GM18861 (cell line): ENCODE data around the gene CBX6.
"Not testable (repeated sequence)": the region's sequence is repeated elsewhere in the genome, so short reads cannot be mapped to it uniquely, and the experiment has no call there.

ENCODE experiments used
- ATAC-seq: cut with Tn5 transposase; IDR thresholded peaks from one replicate; pipeline ENCODE4 v1.9.1; 2021; ENCODE audit not compliant: unreplicated experiment

Gene CBX6

GRCh38 chr22:38861170-38861876 is 10.7 kb downstream of the CBX6 start:
- no peak for ATAC-seq

- ATAC-seq = no peak
Observed at GRCh38 chr22:38860283-38861169, 11.5 kb downstream of the CBX6 start.

DNA sequence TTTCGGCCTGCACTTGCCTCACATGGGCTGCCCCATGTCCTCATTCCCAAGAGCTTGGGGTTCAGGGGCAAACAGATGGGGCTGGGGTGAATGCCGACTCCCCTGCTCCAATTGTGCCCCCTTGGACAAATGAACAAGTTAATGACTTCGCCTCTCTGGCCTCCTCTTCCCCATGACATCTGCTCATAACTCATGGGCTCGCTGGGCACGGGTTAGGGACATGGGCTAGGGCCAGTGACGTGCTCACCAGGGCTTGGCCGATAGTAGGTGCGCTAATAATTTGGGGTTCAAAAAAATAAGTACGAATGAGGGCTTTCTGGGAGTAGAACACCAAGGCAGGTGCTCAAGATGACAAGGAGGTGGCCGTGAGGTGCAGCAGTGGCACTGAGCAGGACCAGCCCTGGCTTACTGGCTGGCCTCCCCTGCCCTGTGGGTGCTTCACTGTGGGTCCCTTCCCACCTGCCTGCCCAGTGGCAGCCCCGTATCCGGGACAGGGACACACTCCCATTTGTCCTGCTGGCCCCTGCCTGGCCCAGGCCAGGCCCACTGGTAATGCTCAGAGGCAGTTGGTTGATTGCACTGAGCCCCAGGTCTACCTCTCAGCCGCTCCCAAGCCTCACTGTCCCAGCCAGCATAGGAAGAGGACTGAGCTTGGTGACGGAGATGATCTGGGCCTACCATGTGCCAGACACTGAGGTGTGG is 12.3 kb downstream of the CBX6 start:
- ATAC-seq = no peak

DNA sequence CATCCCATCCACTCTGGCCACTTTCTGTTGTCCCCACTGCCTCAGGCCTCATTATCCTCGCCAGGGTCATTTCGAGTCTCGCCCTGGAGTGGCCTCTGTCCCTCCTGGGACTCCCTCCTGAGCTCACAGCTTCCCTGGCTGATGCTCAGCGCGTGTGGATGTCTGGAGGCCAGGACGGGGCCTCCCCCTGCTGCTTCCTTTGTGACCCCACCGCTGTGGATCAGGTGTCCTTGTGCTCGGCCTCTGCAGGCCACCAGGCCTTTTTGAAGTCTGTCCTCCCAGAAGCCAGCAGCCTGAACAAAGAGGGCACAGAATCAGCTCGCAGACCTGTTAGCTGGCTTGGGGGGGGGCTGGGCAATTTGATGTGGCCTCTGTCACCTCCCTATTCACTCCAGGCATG is 13.5 kb downstream of the CBX6 start:
- no peak for ATAC-seq

- ATAC-seq = not testable (repeated sequence)
Observed at GRCh38 chr22:38854476-38854875, 17.5 kb downstream of the CBX6 start.

GRCh38 chr22:38853883-38854282 is 18.1 kb downstream of the CBX6 start:
- not testable (repeated sequence) for ATAC-seq

- no peak for ATAC-seq
Observed at GRCh38 chr22:38853196-38853651, 18.8 kb downstream of the CBX6 start.

DNA sequence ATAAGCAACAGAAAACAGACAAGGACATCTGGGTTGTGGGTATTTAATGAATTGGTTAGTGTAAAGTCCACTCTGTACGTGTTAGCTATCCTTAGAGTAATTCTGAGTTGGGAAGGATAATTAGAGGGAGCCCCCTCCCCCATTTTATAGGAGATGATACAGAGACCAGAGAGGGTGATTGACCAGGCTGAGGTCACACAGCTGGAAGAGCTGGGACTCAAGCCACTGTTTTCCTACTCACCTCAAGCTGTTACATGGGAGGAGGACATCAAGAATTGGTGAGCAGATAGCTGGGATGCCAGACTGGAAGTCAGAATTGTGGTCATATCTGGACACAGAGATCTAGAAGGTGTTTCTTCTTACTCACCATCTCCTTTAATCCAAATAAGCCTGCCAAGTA is 19.5 kb downstream of the CBX6 start:
- no peak for ATAC-seq

GRCh38 chr22:38850941-38851849 is 20.8 kb downstream of the CBX6 start:
- ATAC-seq = no peak

GRCh38 chr22:38850399-38850798 is 21.6 kb downstream of the CBX6 start:
- ATAC-seq = no peak

GRCh38 chr22:38849811-38850210 is 22.2 kb downstream of the CBX6 start:
- ATAC-seq = no peak

- ATAC-seq = no peak
Observed at GRCh38 chr22:38846412-38846811, 25.6 kb downstream of the CBX6 start.

- no peak for ATAC-seq
Observed at GRCh38 chr22:38845004-38845740, 26.8 kb downstream of the CBX6 start.

DNA sequence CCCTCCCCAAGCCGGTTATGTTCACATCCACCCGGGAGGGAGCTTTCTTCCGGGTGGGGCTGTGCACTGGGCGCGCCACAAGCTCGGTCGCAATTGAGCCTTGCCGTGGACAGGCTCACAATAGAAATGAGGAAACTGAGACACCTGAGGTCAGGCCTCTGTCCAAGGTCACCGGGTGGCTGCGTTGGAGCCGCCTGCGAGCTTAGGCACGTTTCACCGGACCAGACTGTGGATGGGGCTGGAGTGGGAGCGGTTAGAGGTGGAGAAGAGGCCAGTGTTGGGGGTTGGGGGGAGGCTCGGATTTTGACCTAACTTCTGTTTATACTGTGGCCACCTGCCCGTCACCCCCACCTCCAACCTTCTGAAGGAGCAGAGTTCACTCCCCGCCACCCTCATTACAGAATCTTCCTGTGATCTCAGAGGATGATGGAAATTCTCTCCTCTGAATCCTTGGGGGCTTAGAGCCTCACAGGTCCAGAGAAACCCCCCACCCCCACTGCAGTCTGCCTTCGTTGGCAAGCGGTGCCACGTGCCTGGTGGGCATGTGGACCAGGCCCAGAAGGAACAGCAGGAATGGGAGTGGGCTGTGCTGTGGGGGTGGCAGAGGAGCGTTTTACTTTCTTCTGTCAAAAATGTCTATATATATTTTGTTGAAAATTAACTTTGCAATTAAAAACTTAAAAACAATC is 27.6 kb downstream of the CBX6 start:
- ATAC-seq = no peak

- ATAC-seq = no peak
Observed at GRCh38 chr22:38843657-38844314, 28.2 kb downstream of the CBX6 start, which contains the start of gene NPTXR. TSS of gene NPTXR (minus strand) at chr22:38844028.

DNA sequence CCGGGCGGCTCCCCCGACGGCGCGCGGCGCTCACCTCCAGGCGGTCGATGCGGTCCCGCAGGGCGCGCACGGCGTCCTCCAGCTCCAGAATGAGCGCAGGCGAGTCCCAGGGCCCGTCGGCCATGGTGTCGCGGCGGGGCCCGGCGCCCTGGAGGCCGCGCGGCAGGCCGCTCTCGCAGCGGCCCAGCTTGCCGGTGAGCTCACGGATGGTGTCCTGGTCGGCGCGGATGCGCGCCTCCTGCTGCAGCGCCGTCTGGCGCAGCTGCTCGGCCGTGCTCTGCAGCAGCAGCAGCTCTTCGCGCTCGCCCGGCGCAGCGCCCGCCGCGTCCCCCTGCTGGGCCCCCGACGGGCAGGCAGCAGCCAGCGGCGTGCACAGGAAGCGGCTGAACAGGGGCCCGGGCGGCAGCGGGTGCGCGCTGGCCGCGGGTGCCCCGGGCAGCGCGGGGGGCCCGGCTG is 28.8 kb downstream of the CBX6 start:
- ATAC-seq = no peak

DNA sequence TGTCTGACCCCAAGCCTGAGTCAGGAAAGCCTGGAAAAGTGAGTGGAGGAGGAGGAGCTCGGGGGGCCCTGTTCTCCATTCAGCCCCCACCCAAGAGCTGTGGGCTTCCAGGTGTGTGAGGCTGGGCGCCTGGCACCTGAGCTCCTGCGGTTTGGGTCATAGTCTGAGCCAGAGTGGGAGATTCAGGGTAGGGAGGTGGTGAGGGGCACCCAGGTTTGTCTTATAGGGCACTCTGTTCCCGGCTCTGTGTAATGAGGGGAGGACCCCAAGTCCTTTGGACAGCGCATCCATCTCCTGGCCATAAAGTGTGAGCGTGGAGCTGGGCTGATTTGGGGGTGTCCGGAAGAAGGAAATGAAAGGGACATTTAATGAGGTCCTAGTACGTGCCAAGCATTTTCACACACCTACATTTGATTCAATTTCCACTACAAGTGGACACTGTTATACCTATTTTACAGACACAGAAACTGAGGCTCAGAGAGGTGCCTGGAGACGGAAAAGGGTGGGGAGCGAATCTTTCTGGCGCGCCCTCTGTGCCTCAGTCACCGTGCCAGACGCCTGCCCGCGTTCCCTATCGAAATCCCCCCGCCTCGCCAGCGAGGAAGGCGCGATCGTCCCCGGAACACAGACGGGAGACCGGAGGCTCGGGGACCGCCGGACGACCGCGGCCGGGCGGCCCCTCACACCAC is 29.4 kb downstream of the CBX6 start:
- ATAC-seq = no peak

GRCh38 chr22:38841635-38842034 is 30.4 kb downstream of the CBX6 start:
- no peak for ATAC-seq
